Gastroesophageal sphincter (tissue), 4 donors: ENCODE measurements around the gene IFNL1. TPM values are rescaled to one million over a fixed set of nuclear protein-coding genes. Genes with fewer than 3 reads are reported as not detected.

Source experiments
- ATAC-seq: fragments of 150-250 bp; one replicate; pipeline ENCODE4 v1.9.1; 2016; ENCODE audit warnings: mild to moderate bottlenecking, moderate library complexity
- H3K27ac ChIP-seq, 4 donors: fragments of 200-600 bp; sonication (generic) in 3 of 4; 1 replicate in 3 of 4; 2 replicates in 1 of 4; pipeline ENCODE4 v1.5.1; 2016 to 2019
- H3K27me3 ChIP-seq: fragments of 200-600 bp; sonication (generic); one replicate; pipeline ENCODE4 v1.5.1; 2019
- H3K36me3 ChIP-seq, 2 donors: fragments of 200-600 bp; sonication (generic); one replicate each; pipeline ENCODE4 v1.5.1; 2019; ENCODE audit warnings: control low read depth in 1 of 2
- H3K4me1 ChIP-seq, 3 donors: fragments of 200-600 bp; sonication (generic); 1 replicate in 2 of 3; 2 replicates in 1 of 3; pipeline ENCODE4 v1.5.1; 2016 to 2019; ENCODE audit warnings: control low read depth in 2 of 3
- H3K4me3 ChIP-seq, 2 donors: fragments of 200-600 bp; sonication (generic); one replicate each; pipeline ENCODE4 v1.5.1; 2019; ENCODE audit warnings: mild to moderate bottlenecking in 1 of 2, moderate library complexity in 1 of 2
- H3K9me3 ChIP-seq, 3 donors: fragments of 200-600 bp; sonication (generic); one replicate each; pipeline ENCODE4 v1.5.1; 2017 to 2019; ENCODE audit warnings: control low read depth in 2 of 3
- EP300 ChIP-seq: sonication (generic); formaldehyde crosslinking; IDR thresholded peaks from one replicate; pipeline ENCODE4 v1.6.1; 2017; ENCODE audit warnings: antibody characterized with exemption, mild to moderate bottlenecking
- POLR2A ChIP-seq, 2 donors: fragments of 450-650 bp; IDR thresholded peaks; one replicate each; pipeline ENCODE4 v1.6.1; 2017; ENCODE audit warnings: antibody characterized with exemption in 2 of 2, mild to moderate bottlenecking in 2 of 2, moderate library complexity in 1 of 2
- POLR2AphosphoS5 ChIP-seq: sonication (generic); formaldehyde crosslinking; IDR thresholded peaks from one replicate; pipeline ENCODE4 v1.6.1; 2017; ENCODE audit warnings: antibody characterized with exemption
- WGBS, 2 donors: methylation state at CpG; one replicate each; pipeline ENCODE4 v1.1.5; 2018; ENCODE audit warnings: low coverage in 1 of 2; 5-methylcytosine and 5-hydroxymethylcytosine counted together
- total RNA-seq, 4 donors: library from RNA; depleted of rRNA; stranded (reverse); fragments of >200 nt; gene quantifications; one replicate each; pipeline ENCODE4 v1.1.0, GENCODE V29; 2016
- TF ChIP-seq, protein P1 (sequence below), 4 experiments: fragments of 200-600 bp in 2 of 4; fragments of 450-650 bp in 2 of 4; sonication (generic) in 1 of 4; IDR thresholded peaks; one replicate each; pipeline ENCODE4 v1.5.1; 2017 to 2019; ENCODE audit warnings: antibody characterized with exemption in 4 of 4, mild to moderate bottlenecking in 2 of 4, moderate library complexity in 2 of 4

The IFNL1 gene
- total RNA-seq, 4 donors from 2014 or later, result not detected

DNA sequence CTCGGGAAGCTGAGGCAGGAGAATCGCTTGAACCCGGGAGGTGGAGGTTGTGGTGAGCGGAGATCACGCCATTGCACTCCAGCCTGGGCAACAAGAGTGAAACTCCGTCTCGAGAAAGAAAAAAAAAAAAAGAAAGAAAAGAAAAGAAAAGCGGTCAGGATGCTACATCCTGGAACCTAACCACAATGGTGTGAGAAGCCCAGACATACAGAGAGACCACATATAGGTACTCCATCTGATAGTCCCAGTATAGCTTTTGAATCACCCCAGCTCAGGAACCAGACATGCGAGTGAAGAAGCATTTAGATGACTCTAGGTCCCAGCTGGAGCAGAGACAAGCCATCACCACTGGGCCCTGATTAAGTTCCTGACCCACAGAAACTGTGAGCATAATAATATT, 3.2 kb downstream of the IFNL1 start:
- no peaks in the 10 kb centered on the region for H3K4me1 ChIP-seq
- no peaks in the 10 kb centered on the region for H3K9me3 ChIP-seq
- H3K36me3 ChIP-seq, result no peaks in the 10 kb centered on the region
- 79 to 93% methylated on average over 5 to 9 of the region's 9 CpGs for WGBS, 2 donors
- no peak for TF ChIP-seq EP300
- no peak for ATAC-seq
- no peak overlapping the region for H3K27ac ChIP-seq
- H3K4me3 ChIP-seq, result no peak overlapping the region
- peaks cover 50% of the 10 kb centered on the region for H3K27me3 ChIP-seq

DNA sequence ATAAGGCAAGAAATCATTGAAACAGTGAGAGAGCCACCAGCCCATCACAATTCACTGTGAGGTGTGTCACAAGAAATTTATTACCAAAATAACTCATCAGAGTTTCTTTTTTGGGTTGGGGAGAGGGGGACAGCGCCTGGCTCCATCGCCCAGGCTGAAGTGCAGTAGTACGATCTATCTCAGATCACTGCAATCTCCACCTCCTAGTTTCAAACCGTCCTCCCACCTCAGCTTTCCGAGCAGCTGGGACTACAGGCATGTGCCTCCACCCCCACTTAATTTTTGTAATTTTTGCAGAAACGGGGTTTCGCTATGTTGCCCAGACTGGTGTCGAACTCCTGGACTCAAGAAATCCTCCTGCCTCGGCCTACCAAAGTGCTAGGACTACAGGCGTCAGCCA, 3.6 kb downstream of the IFNL1 start:
- TF ChIP-seq POLR2AphosphoS5 (no peak), POLR2A (IDR thresholded peaks at IDR 0.05) (no peak), EP300 (no peak)
- TF ChIP-seq, protein P1, sequence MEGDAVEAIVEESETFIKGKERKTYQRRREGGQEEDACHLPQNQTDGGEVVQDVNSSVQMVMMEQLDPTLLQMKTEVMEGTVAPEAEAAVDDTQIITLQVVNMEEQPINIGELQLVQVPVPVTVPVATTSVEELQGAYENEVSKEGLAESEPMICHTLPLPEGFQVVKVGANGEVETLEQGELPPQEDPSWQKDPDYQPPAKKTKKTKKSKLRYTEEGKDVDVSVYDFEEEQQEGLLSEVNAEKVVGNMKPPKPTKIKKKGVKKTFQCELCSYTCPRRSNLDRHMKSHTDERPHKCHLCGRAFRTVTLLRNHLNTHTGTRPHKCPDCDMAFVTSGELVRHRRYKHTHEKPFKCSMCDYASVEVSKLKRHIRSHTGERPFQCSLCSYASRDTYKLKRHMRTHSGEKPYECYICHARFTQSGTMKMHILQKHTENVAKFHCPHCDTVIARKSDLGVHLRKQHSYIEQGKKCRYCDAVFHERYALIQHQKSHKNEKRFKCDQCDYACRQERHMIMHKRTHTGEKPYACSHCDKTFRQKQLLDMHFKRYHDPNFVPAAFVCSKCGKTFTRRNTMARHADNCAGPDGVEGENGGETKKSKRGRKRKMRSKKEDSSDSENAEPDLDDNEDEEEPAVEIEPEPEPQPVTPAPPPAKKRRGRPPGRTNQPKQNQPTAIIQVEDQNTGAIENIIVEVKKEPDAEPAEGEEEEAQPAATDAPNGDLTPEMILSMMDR (IDR thresholded peaks at IDR 0.05), result no peak
- WGBS, 2 donors, result 81 to 91% methylated on average over 7 to 8 of the region's 10 CpGs
- no peaks in the 10 kb centered on the region for H3K36me3 ChIP-seq
- no peak for ATAC-seq
- no peaks in the 10 kb centered on the region for H3K9me3 ChIP-seq
- peaks cover 55% of the 10 kb centered on the region for H3K27me3 ChIP-seq
- no peak overlapping the region for H3K4me3 ChIP-seq
- H3K4me1 ChIP-seq, result no peaks in the 10 kb centered on the region
- H3K27ac ChIP-seq, result no peak overlapping the region

DNA sequence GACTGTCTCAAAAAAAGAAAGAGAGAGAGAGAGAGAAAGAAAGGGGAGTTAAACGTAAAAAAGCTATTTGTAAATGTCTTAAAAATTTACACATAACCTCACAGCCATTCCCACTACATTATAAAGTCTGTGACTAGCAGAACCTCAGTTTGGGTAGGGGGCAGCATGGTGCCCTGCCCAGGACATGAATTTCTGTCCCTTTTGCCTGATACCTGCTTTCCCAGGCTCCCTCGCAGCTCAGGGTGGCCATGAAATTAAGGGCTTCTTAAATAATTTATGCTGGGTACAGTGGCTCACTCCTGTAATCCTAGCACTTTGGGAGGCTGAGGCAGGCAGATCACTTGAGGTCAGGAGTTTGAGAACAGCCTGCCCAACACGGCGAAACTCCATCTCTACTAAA, 4.8 kb downstream of the IFNL1 start:
- Histone ChIP-seq H3K36me3 (no peaks in the 10 kb centered on the region), H3K9me3 (no peaks in the 10 kb centered on the region), H3K27me3 (peaks cover 64% of the 10 kb centered on the region), H3K27ac (no peak overlapping the region), H3K4me1 (no peaks in the 10 kb centered on the region), H3K4me3 (no peak overlapping the region)
- ATAC-seq, result no peak
- TF ChIP-seq, protein P1 (IDR thresholded peaks at IDR 0.05), result no peak
- TF ChIP-seq POLR2A (IDR thresholded peaks at IDR 0.05), result no peak
- no peak for TF ChIP-seq EP300
- no peak for TF ChIP-seq POLR2AphosphoS5
- 44 to 86% methylated on average over 2 of the region's 4 CpGs for WGBS, 2 donors

DNA sequence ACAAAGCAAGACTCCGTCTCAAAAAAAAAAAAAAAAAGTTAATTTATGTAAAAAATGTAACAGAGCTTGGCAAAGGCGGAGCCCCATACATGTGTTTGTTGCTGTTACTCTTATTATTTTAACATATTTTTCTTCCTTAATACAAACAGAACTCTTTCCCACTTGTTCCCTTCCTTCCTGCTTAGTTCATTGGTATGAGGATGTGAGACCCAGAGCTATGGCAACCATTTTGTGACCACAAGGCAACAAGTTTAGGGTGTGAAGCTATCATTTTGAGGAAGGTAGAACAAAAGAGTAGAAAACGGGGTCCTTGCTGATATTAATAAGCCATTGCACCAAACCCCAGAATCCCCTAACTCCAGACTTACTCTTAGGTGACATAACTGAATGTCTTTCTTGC, 5.4 kb downstream of the IFNL1 start:
- H3K27ac ChIP-seq, result no peak overlapping the region
- H3K9me3 ChIP-seq, result no peaks in the 10 kb centered on the region
- TF ChIP-seq POLR2A (IDR thresholded peaks at IDR 0.05), result no peak
- TF ChIP-seq POLR2AphosphoS5, result no peak
- TF ChIP-seq EP300, result no peak
- TF ChIP-seq, protein P1 (IDR thresholded peaks at IDR 0.05), result no peak
- 85 to 87% methylated on average over 3 of the region's 3 CpGs for WGBS, 2 donors
- no peaks in the 10 kb centered on the region for H3K4me1 ChIP-seq
- H3K36me3 ChIP-seq, result no peaks in the 10 kb centered on the region
- H3K4me3 ChIP-seq, result no peak overlapping the region
- no peak for ATAC-seq
- peaks cover 64% of the 10 kb centered on the region for H3K27me3 ChIP-seq

DNA sequence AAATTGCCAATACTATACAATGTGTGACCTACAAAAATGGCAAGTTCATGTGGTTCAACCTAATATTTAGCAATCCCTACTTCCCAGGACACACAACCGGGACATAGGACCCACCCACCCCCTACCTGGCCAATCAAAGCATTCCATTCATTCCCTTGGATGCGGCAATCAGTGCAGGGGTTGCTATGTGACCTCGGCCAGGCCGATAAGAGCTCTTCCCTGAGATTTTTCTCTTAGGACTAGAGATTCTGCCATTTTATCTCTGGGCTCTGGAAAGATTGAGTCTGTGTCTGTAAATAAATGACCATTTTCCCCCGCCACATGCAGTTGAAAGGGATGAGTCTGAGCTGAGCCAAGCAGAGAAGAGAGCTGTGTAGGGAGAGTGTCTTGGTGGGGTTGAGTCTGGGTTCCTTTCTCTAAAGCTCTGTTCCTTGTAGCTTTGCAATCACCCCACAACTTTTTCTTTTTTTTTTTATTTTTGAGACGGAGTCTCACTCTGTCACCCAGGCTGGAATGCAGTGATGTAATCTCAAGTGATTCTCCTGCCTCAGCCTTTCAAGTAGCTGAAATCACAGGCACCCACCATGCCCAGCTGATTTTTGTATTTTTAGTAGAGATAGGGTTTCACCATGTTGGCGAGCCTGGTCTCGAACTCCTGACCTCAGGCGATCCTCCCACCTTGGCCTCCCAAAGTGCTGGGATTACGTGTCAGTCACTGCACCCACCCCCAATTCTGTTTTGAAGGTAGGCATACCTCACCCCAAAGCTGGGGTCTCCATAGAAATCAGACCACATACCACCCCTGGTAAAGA, 7.4 kb downstream of the IFNL1 start:
- Histone ChIP-seq H3K27me3 (peaks cover 65% of the 10 kb centered on the region), H3K4me1 (peaks cover 0 to 16% (median 7%) of the 10 kb centered on the region in 3 donors), H3K4me3 (no peak overlapping the region), H3K36me3 (no peaks in the 10 kb centered on the region), H3K9me3 (no peaks in the 10 kb centered on the region), H3K27ac (no peak overlapping the region)
- no peak for ATAC-seq
- TF ChIP-seq POLR2AphosphoS5, result no peak
- TF ChIP-seq, protein P1 (IDR thresholded peaks at IDR 0.05), result no peak
- no peak for TF ChIP-seq POLR2A (IDR thresholded peaks at IDR 0.05)
- TF ChIP-seq EP300, result no peak
- 37 to 40% methylated on average over 6 to 10 of the region's 10 CpGs for WGBS, 2 donors
